H1 (cell line): ENCODE measurements around the gene IRS1. TPM values are rescaled to one million over a fixed set of nuclear protein-coding genes. Genes with fewer than 3 reads are reported as not detected.

Source experiments
- CBX5 ChIP-seq: fragments of 300-800, 300-1000 bp; sonication (generic); IDR thresholded peaks from 2 replicates; pipeline ENCODE4 v1.7.1; 2016; ENCODE audit warnings: antibody characterized with exemption, low read length, low read depth
- CREB1 ChIP-seq: IDR thresholded peaks from 2 replicates; pipeline ENCODE4 v1.6.1; 2012; ENCODE audit warnings: inconsistent platforms
- MAFK ChIP-seq: IDR thresholded peaks from 2 replicates; pipeline ENCODE4 v1.6.1; 2012; ENCODE audit warnings: low read depth, mild to moderate bottlenecking, improper control_type of control experiment, low read length
- SIX5 ChIP-seq: IDR thresholded peaks from 2 replicates; pipeline ENCODE4 v1.6.1; 2011; ENCODE audit warnings: mild to moderate bottlenecking, low read depth, low read length
- SP1 ChIP-seq: IDR thresholded peaks from 2 replicates; pipeline ENCODE4 v1.6.1; 2011; ENCODE audit warnings: low read depth, low read length
- YY1 ChIP-seq: IDR thresholded peaks from 2 replicates; pipeline ENCODE4 v1.6.1; 2011; ENCODE audit warnings: low read depth, mild to moderate bottlenecking, low read length
- polyA plus RNA-seq, 7 experiments: library from polyadenylated mRNA; depleted of rRNA in 3 of 7; stranded (reverse) in 5 of 7; unstranded in 2 of 7; fragments of >200 nt in 5 of 7; fragments of 200-250 nt in 2 of 7; gene quantifications; 1 replicate in 5 of 7; 2 replicates in 1 of 7; 4 replicates in 1 of 7; pipeline versions ENCODE4 v1.2.1 to v1.2.3, GENCODE V29; 2011 to 2013; ENCODE audit warnings: missing spikeins in 2 of 7, mixed read lengths in 2 of 7
- total RNA-seq: library from RNA; stranded (reverse); fragmentation: NEBNext Ultra II Directional; extraction: Animal tissue kit (Norgen Biotek cat#: 25700); gene quantifications from 2 replicates; pipeline ENCODE4 v1.2.1, GENCODE V29; 2021

IRS1 gene
- total and polyA plus RNA-seq, 2 of the 8 experiments (the other 6 are each of a cell fraction or from before 2014, with no cell fraction given), result 9.1 to 26.9 TPM

DNA sequence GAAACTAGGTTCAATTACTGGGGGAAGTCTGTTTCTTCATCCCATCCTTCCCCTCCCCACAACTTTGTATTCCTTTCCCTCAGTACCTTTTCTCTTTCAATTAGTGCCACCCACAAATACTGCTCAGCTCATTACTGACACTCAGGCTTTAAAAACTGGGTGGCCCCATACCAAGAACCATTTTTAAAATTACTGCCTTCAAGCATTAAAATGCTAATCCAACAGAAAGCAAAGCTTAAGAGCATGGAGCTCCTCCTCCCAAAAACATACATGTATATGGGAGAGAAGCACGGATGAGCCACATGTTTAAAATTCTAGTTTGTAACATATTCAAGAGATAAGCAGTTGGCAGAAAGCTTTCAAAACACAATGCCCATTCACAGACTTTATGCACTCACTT, 44.0 kb downstream of the IRS1 start (continued):
- no peak for TF ChIP-seq MAFK
- TF ChIP-seq SIX5, result no peak
- no peak for TF ChIP-seq CREB1
- TF ChIP-seq CBX5, result no peak
- no peak for TF ChIP-seq YY1
- TF ChIP-seq SP1, result no peak
